H1 (cell line): ENCODE measurements around the gene DRP2. TPM values are rescaled to one million over a fixed set of nuclear protein-coding genes. Genes with fewer than 3 reads are reported as not detected.

Experiments used
- CHD1 ChIP-seq: IDR thresholded peaks from 2 replicates; pipeline ENCODE4 v1.6.1; 2012; ENCODE audit warnings: low read depth, low read length, improper control_type of control experiment
- EZH2 ChIP-seq: fragments of 200-600 bp; sonication (generic); IDR thresholded peaks from 2 replicates; pipeline ENCODE4 v1.7.1; 2012; ENCODE audit warnings: low read depth, mild to moderate bottlenecking, moderate library complexity, low read length, inconsistent platforms; ENCODE audit not compliant: severe bottlenecking
- polyA plus RNA-seq, 7 experiments: library from polyadenylated mRNA; depleted of rRNA in 3 of 7; stranded (reverse) in 5 of 7; unstranded in 2 of 7; fragments of >200 nt in 5 of 7; fragments of 200-250 nt in 2 of 7; gene quantifications; 1 replicate in 5 of 7; 2 replicates in 1 of 7; 4 replicates in 1 of 7; pipeline versions ENCODE4 v1.2.1 to v1.2.3, GENCODE V29; 2011 to 2013; ENCODE audit warnings: missing spikeins in 2 of 7, mixed read lengths in 2 of 7
- total RNA-seq: library from RNA; stranded (reverse); fragmentation: NEBNext Ultra II Directional; extraction: Animal tissue kit (Norgen Biotek cat#: 25700); gene quantifications from 2 replicates; pipeline ENCODE4 v1.2.1, GENCODE V29; 2021

Gene DRP2
- total and polyA plus RNA-seq, 2 of the 8 experiments (the other 6 are each of a cell fraction or from before 2014, with no cell fraction given) = 0.18 to 0.20 TPM

DNA sequence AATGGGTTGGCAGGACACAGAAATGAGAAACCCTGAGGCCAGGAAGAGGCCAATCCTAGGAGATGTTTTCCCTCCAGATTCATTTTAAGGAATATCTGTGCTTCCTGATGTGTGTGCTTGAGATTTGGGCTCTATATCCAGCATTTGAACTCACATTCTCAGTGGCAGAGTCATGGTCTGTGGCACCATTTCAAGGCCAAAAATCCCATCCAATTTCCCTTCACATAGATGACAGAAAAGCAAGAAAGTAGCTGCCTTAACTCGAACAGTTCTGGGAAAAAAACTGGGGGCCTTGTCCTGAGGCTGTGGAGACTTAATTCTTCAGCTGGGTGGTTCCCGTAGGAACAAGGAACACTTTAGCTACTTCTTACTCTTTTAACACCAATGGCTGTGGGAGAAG is 44.2 kb downstream of the DRP2 start (continued):
- TF ChIP-seq CHD1 = no peak
- no peak for TF ChIP-seq EZH2
